ENCODE data around the gene KCNK2.

The KCNK2 gene

DNA sequence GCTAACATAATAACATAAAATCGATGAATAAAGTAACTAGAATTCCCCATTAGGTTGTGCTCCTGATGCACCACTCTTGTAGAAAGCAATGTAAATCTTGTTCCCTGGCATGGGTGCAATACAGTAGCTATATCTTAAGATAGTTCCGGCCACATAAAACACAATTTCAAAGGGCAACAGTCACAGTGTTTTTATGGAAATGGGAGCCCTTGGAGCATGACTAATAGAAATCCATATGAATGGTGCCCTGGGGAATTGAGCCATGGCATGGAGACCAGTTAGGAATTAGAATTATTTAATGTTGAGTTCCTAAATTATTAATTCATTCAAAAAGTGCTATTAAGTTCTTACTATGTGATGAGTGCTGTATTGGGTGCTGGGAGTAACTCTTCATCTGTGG is 118.7 kb downstream of the KCNK2 start:
- no peaks in the 10 kb centered on the region for H3K4me1 Mint-ChIP-seq (ENCODE audit: low read depth in 2 of 2)
- H3K27ac Mint-ChIP-seq = no peak overlapping the region
- H3K4me3 Mint-ChIP-seq = no peak overlapping the region
- peaks cover 6 to 9% of the 10 kb centered on the region in 2 donors for H3K9me3 Mint-ChIP-seq
- no peaks in the 10 kb centered on the region for H3K27me3 Mint-ChIP-seq
- DNase-seq (no peak), ATAC-seq (replicated peaks) (no peak)
- peaks cover 3% of the 10 kb centered on the region for H3K36me3 Mint-ChIP-seq (ENCODE audit: insufficient read depth)

DNA sequence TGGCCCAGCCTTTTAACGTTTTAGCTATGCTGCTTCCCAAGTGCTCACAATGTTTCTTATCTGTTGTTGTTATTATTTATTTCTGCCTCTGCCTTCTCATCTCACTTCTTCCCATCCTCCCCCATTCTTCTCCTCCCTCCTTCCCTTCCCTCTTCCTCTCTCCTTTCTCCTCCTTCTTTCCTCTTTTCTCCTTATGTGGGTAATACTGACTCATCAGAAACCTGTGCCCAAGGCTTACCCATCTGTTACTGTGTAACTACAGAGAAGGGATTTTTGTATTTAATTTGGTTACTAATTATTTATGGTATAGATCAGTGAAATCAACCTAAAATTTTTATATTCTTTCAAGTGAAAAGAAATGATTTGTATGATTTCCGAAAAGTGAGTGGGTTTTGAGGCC is 120.3 kb downstream of the KCNK2 start:
- ATAC-seq (replicated peaks) (no peak), DNase-seq (no peak)
- H3K27me3 Mint-ChIP-seq = no peaks in the 10 kb centered on the region
- H3K36me3 Mint-ChIP-seq (ENCODE audit: insufficient read depth) = peaks cover 3% of the 10 kb centered on the region
- no peaks in the 10 kb centered on the region for H3K4me1 Mint-ChIP-seq (ENCODE audit: low read depth in 2 of 2)
- H3K9me3 Mint-ChIP-seq = peaks cover 6 to 9% of the 10 kb centered on the region in 2 donors
- no peak overlapping the region for H3K27ac Mint-ChIP-seq
- H3K4me3 Mint-ChIP-seq = no peak overlapping the region

DNA sequence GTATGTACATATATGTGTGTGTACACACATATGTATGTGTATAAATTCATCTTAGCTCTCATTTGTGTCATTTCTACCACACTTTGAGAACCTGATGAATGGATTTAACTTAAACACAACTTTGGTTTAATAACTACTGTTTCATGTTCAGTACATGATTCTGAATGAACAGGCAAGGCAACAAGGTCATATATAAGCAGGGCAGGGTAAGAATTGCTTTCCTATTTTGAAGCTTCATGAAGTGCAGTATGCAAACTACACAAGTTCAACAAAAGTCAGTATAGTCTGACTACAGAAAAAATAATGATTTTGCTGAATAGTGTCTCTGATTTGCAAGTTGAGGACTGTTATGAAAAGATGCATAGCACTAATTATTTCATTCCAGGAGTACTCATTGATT is 127.6 kb downstream of the KCNK2 start:
- ATAC-seq (replicated peaks) (no peak), DNase-seq (no peak)
- Mint-ChIP-seq H3K27me3 (no peaks in the 10 kb centered on the region), H3K9me3 (peaks cover 6 to 17% of the 10 kb centered on the region in 2 donors), H3K4me3 (no peak overlapping the region), H3K4me1 (ENCODE audit: low read depth in 2 of 2) (no peaks in the 10 kb centered on the region), H3K27ac (no peak overlapping the region), H3K36me3 (ENCODE audit: insufficient read depth) (no peaks in the 10 kb centered on the region)

DNA sequence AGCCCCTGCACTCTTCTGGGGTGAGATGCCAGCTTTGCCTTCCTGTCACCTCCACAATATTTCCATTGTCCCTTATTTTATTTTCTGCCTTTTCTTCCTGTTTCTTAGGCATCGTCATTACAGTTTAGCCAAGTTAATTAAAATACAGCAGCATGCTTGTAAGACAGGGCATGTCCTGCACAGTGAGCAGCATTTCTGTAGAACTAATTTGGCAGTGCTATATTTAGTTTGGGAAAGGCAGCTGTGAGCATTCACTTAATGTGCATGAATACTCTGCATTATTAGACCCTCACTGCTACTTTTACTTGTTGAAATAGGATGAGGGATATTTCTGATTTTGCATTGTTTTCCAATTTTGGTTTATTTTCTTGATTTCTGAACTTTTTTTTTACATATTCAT is 133.3 kb downstream of the KCNK2 start:
- no peak overlapping the region for H3K4me3 Mint-ChIP-seq
- no peak overlapping the region for H3K27ac Mint-ChIP-seq
- H3K9me3 Mint-ChIP-seq = peaks cover 8 to 9% of the 10 kb centered on the region in 2 donors
- H3K27me3 Mint-ChIP-seq = no peaks in the 10 kb centered on the region
- H3K36me3 Mint-ChIP-seq (ENCODE audit: insufficient read depth) = no peaks in the 10 kb centered on the region
- H3K4me1 Mint-ChIP-seq (ENCODE audit: low read depth in 2 of 2) = no peaks in the 10 kb centered on the region
- ATAC-seq (replicated peaks) = no peak
- no peak for DNase-seq

DNA sequence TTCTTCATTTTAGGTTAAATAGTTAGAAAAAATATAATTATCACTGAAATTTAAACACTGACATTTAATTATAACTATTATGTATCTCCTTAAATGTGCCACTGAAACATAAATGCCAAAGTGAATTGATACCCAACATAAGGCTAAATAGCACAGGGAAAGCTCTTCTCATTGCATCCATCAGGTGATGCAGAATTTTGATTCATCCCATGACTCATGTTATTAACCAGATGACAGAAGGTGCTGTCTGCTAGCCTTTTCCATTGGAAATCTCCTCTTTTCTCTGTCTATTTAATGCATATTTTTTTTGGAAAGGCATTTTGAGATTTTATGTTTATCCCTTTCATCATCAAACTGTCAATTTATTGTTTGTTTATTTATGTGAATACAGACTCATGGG is 136.8 kb downstream of the KCNK2 start:
- H3K4me3 Mint-ChIP-seq = no peak overlapping the region
- no peak for DNase-seq
- no peaks in the 10 kb centered on the region for H3K36me3 Mint-ChIP-seq (ENCODE audit: insufficient read depth)
- no peak for ATAC-seq (replicated peaks)
- no peaks in the 10 kb centered on the region for H3K27me3 Mint-ChIP-seq
- peaks cover 0 to 5% of the 10 kb centered on the region in 2 donors for H3K9me3 Mint-ChIP-seq
- no peaks in the 10 kb centered on the region for H3K4me1 Mint-ChIP-seq (ENCODE audit: low read depth in 2 of 2)
- no peak overlapping the region for H3K27ac Mint-ChIP-seq

GRCh38 chr1:215220346-215220745 is 137.8 kb downstream of the KCNK2 start:
- no peaks in the 10 kb centered on the region for H3K36me3 Mint-ChIP-seq (ENCODE audit: insufficient read depth)
- no peak overlapping the region for H3K27ac Mint-ChIP-seq
- peaks cover 0 to 5% of the 10 kb centered on the region in 2 donors for H3K9me3 Mint-ChIP-seq
- no peaks in the 10 kb centered on the region for H3K27me3 Mint-ChIP-seq
- no peak for ATAC-seq (replicated peaks)
- DNase-seq = no peak
- no peak overlapping the region for H3K4me3 Mint-ChIP-seq
- H3K4me1 Mint-ChIP-seq (ENCODE audit: low read depth in 2 of 2) = no peaks in the 10 kb centered on the region

GRCh38 chr1:215226757-215227156 is 144.2 kb downstream of the KCNK2 start:
- DNase-seq (no peak), ATAC-seq (replicated peaks) (no peak)
- Mint-ChIP-seq H3K4me1 (ENCODE audit: low read depth in 2 of 2) (no peaks in the 10 kb centered on the region), H3K27me3 (no peaks in the 10 kb centered on the region), H3K9me3 (peaks cover 1 to 6% of the 10 kb centered on the region in 2 donors), H3K4me3 (no peak overlapping the region), H3K27ac (no peak overlapping the region), H3K36me3 (ENCODE audit: insufficient read depth) (no peaks in the 10 kb centered on the region)

DNA sequence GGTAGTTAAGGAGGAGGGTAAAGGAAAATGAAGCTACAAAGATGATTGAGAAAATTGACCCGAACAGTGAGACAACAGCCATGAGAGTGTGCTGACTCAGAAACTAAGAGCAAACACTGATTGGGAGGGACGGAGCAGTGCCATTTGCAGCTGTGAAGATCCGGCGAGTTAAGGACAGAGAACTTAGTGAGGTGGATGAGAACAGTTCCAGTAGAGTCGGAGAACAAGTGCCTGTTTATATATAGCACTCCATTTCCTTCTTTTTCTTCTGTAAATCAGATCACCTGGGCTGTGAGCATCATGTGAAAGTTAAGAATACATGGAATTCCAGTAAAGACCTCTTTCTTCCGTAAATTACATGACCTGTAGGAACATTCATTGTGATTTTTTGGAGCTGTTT is 145.7 kb downstream of the KCNK2 start:
- Mint-ChIP-seq H3K36me3 (ENCODE audit: insufficient read depth) (no peaks in the 10 kb centered on the region), H3K4me3 (no peak overlapping the region), H3K27me3 (no peaks in the 10 kb centered on the region), H3K9me3 (peaks cover 3 to 10% of the 10 kb centered on the region in 2 donors), H3K27ac (no peak overlapping the region), H3K4me1 (ENCODE audit: low read depth in 2 of 2) (no peaks in the 10 kb centered on the region)
- DNase-seq (no peak), ATAC-seq (replicated peaks) (no peak)

GRCh38 chr1:215241451-215241850 is 158.9 kb downstream of the KCNK2 start:
- H3K27ac Mint-ChIP-seq = no peak overlapping the region
- H3K27me3 Mint-ChIP-seq = no peaks in the 10 kb centered on the region
- H3K4me1 Mint-ChIP-seq (ENCODE audit: low read depth in 2 of 2) = no peaks in the 10 kb centered on the region
- H3K36me3 Mint-ChIP-seq (ENCODE audit: insufficient read depth) = no peaks in the 10 kb centered on the region
- H3K9me3 Mint-ChIP-seq = peaks cover 11 to 18% of the 10 kb centered on the region in 2 donors
- no peak for DNase-seq
- H3K4me3 Mint-ChIP-seq = no peak overlapping the region
- ATAC-seq (replicated peaks) = no peak

DNA sequence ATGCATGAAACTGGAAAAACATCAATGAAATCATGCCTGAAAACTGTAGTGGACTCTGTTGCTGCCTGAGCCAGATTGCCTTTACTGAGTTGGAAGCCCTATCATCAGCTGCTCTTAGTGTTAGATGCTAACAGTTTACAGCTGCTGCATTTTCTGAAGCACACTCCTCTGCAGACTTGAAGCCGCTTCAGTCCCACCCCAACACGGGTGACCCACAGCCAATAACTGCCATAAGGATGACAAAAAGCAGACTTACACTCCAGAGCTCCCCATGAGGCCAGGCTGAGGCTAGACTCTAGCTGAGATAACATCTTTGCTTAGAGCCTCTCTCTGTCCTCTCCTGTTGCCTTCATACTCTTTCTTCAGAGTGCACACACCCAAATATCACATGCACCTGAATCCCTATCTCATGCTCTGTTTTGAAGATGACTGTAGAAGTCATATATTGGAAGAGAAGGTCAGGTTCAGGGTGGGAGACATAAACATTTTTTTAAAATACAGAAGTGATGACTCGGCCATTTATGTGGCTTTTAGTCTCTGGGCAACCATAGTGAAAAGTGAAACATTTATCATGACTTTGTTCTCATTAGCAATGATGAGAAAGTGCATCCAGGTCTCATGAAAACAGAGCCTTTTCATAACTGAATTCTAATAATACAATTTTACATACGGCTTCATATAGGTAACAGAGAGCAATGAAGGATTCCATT is 161.0 kb downstream of the KCNK2 start:
- Mint-ChIP-seq H3K36me3 (ENCODE audit: insufficient read depth) (no peaks in the 10 kb centered on the region), H3K4me1 (ENCODE audit: low read depth in 2 of 2) (no peaks in the 10 kb centered on the region), H3K27me3 (no peaks in the 10 kb centered on the region), H3K9me3 (peaks cover 11 to 18% of the 10 kb centered on the region in 2 donors), H3K27ac (no peak overlapping the region), H3K4me3 (no peak overlapping the region)
- ATAC-seq (replicated peaks) = no peak
- DNase-seq = no peak

DNA sequence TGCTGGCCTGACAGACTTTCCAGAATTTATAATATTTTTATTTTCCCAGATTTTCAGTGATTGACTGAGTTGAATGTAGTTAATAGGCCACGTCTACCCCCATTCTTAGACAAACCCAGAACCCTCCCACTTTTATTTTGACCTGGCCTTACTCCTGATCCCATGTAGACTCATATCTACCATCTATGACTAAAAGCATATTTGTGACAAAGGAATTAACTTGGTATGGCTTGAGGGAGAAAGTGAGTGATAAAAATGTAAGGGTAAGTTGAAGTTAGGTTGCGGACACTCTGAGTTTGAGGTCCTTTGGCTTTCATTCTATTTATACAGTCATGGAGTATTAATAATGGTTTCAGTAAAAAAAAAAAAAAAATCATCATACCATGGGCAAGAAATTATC is 168.4 kb downstream of the KCNK2 start:
- Mint-ChIP-seq H3K27ac (no peak overlapping the region), H3K27me3 (no peaks in the 10 kb centered on the region), H3K4me1 (ENCODE audit: low read depth in 2 of 2) (no peaks in the 10 kb centered on the region), H3K9me3 (peaks cover 0 to 6% of the 10 kb centered on the region in 2 donors), H3K4me3 (no peak overlapping the region), H3K36me3 (ENCODE audit: insufficient read depth) (no peaks in the 10 kb centered on the region)
- DNase-seq = no peak
- no peak for ATAC-seq (replicated peaks)

DNA sequence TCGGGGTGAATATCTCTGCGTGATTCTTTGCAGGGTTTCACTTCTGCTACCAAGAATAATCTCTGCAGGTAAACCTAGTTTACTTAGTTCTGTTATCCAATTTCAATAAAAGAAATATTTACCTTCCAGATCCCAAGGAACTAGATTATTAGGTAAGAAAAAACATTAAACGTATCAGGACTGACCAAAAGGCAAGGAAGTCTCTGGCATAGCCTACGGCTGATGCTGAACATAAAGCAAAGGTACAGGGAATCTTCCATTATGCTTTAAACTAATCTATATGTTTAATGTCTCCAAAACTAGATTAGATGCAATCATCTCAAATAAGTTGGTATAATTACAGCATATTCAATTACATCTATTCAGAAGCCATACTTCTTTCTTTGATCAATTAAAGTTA is 168.9 kb downstream of the KCNK2 start:
- Mint-ChIP-seq H3K9me3 (peaks cover 0 to 6% of the 10 kb centered on the region in 2 donors), H3K36me3 (ENCODE audit: insufficient read depth) (no peaks in the 10 kb centered on the region), H3K27me3 (no peaks in the 10 kb centered on the region), H3K4me1 (ENCODE audit: low read depth in 2 of 2) (no peaks in the 10 kb centered on the region), H3K4me3 (no peak overlapping the region), H3K27ac (no peak overlapping the region)
- DNase-seq (no peak), ATAC-seq (replicated peaks) (no peak)

DNA sequence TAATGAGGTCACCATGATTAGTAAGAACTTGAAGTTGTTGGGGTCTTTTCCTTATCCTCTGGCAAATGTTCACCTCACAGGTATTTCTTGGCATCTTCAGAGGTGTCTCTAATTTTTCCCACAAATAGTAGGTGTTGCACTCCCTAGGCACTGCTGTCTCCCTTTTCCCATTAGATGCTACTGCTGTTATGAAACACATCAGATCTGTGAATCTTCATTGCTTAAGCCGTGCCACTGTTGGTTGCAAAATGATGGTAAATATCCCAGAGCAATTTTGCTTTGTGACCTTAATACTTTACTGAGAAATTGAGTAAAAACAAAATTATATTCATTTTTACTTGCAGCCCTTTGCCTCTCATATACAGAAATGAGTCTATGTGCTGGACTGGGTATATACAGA is 169.6 kb downstream of the KCNK2 start:
- no peak overlapping the region for H3K4me3 Mint-ChIP-seq
- H3K9me3 Mint-ChIP-seq = peaks cover 0 to 6% of the 10 kb centered on the region in 2 donors
- H3K27me3 Mint-ChIP-seq = no peaks in the 10 kb centered on the region
- no peak overlapping the region for H3K27ac Mint-ChIP-seq
- ATAC-seq (replicated peaks) (no peak), DNase-seq (no peak)
- H3K36me3 Mint-ChIP-seq (ENCODE audit: insufficient read depth) = no peaks in the 10 kb centered on the region
- no peaks in the 10 kb centered on the region for H3K4me1 Mint-ChIP-seq (ENCODE audit: low read depth in 2 of 2)

DNA sequence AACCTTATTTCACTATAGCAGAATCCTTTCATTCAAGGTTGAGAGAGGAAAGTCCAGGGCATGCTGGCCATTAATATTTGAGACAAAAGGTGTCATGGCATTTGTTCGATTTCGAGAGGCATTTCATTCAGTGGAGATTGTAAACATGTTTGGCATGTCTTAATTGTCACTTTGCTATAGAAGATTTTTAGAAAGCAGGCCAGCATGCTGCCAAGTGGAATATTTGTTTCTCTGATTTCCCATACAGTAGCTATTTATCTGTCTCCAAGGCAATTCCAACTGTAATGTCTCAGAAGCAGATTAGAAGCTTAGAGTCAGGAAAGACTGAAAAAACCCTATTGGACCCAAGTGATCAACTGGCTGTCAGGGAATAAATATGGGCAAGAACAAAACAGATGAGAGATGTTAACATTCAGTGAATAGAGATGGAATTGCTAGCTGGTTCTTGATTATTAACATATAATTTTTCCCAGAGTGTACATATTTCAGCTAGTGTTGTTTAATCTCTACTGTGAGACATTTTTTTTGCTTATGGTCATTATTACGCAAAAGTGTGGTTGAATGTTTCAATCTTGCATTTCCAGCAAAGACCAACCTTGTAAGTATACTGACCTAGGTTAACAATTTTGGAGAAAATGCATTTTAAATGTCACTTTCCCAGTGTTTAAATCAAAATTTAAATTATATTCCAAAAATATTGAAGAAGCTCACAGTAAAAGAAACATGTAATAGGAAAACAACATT is 174.6 kb downstream of the KCNK2 start:
- Mint-ChIP-seq H3K4me1 (ENCODE audit: low read depth in 2 of 2) (no peaks in the 10 kb centered on the region), H3K27ac (no peak overlapping the region), H3K4me3 (no peak overlapping the region), H3K36me3 (ENCODE audit: insufficient read depth) (no peaks in the 10 kb centered on the region), H3K27me3 (no peaks in the 10 kb centered on the region), H3K9me3 (peaks cover 0 to 9% of the 10 kb centered on the region in 2 donors)
- DNase-seq (no peak), ATAC-seq (replicated peaks) (no peak)
